Activated CD8-positive, alpha-beta memory T cell treated with anti-CD3 and anti-CD28 coated beads for 1 hour (primary cell): ENCODE measurements around the gene AK1.
"Not testable (repeated sequence)": the region's sequence is repeated elsewhere in the genome, so short reads cannot be mapped to it uniquely, and the experiment has no call there.

Experiments used
- DNase-seq, 2 donors: peaks; one replicate each; pipeline ENCODE4 v3.0.0-alpha.2; 2020; ENCODE audit warnings: low read depth in 1 of 2; ENCODE audit errors: extremely low read depth in 1 of 2

AK1 gene

GRCh38 chr9:127852829-127853228 lies 24.6 kb downstream of the AK1 start:
- no peak for DNase-seq

- no peak for DNase-seq
These were observed 27.1 kb downstream of the AK1 start for GRCh38 chr9:127850286-127850830.

- no peak for DNase-seq
These were observed 28.5 kb downstream of the AK1 start for GRCh38 chr9:127848756-127849504.

GRCh38 chr9:127847833-127848755 lies 29.4 kb downstream of the AK1 start:
- no peak for DNase-seq

- no peak for DNase-seq
These were observed 30.3 kb downstream of the AK1 start for GRCh38 chr9:127847178-127847510.

GRCh38 chr9:127846443-127847177 lies 30.9 kb downstream of the AK1 start:
- DNase-seq: no peak

- not testable (repeated sequence) for DNase-seq
These were observed 31.9 kb downstream of the AK1 start for GRCh38 chr9:127845619-127846018.

GRCh38 chr9:127844821-127845359 lies 32.6 kb downstream of the AK1 start:
- no peak for DNase-seq

- no peak for DNase-seq
These were observed 36.2 kb downstream of the AK1 start for GRCh38 chr9:127841087-127841835.

GRCh38 chr9:127838375-127839078 lies 38.9 kb downstream of the AK1 start:
- DNase-seq: no peak

- DNase-seq: no peak
These were observed 40.1 kb downstream of the AK1 start for GRCh38 chr9:127837346-127837745.

GRCh38 chr9:127836561-127836960 lies 40.9 kb downstream of the AK1 start:
- DNase-seq: not testable (repeated sequence)

GRCh38 chr9:127835991-127836516 lies 41.4 kb downstream of the AK1 start:
- no peak for DNase-seq

- no peak for DNase-seq
These were observed 43.9 kb downstream of the AK1 start for GRCh38 chr9:127833555-127833954.

GRCh38 chr9:127832248-127832647 lies 45.2 kb downstream of the AK1 start:
- DNase-seq: no peak

GRCh38 chr9:127829205-127829906 lies 48.1 kb downstream of the AK1 start:
- DNase-seq: no peak

- no peak for DNase-seq
These were observed 49.0 kb downstream of the AK1 start for GRCh38 chr9:127828262-127829031.
